Measurements from ENCODE around the gene RYR1. TPM values are rescaled to one million over a fixed set of nuclear protein-coding genes. Genes with fewer than 3 reads are reported as not detected.

RYR1 gene
- total RNA-seq, 2 donors from 2014 or later: 0.33 to 1.0 TPM

DNA sequence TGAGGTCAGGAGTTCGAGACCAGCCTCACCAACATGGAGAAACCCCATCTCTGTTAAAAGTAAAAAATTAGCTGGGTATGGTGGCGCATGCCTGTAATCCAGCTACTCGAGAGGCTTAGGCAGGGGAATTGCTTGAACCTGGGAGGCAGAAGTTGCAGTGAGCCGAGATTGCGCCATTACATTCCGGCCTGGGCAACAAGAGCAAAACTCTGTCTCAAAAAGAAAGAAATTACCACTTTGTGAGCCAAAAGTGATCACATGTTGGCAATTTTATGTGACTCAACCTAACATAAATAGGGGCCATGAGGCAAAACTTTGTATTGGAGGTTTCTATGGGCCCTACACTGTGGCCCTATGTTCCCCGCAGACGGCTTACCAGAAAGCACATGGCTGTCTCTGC lies 112.1 kb downstream of the RYR1 start:
- no peaks in the 10 kb centered on the region for H3K36me3 ChIP-seq (replicated peaks in 1 of 2; ENCODE audit: insufficient read depth in 1 of 2, low read depth in 2 of 2)
- H3K27ac ChIP-seq: no peak overlapping the region
- ATAC-seq (no peak), DNase-seq (no peak)
- TF ChIP-seq, protein P1, sequence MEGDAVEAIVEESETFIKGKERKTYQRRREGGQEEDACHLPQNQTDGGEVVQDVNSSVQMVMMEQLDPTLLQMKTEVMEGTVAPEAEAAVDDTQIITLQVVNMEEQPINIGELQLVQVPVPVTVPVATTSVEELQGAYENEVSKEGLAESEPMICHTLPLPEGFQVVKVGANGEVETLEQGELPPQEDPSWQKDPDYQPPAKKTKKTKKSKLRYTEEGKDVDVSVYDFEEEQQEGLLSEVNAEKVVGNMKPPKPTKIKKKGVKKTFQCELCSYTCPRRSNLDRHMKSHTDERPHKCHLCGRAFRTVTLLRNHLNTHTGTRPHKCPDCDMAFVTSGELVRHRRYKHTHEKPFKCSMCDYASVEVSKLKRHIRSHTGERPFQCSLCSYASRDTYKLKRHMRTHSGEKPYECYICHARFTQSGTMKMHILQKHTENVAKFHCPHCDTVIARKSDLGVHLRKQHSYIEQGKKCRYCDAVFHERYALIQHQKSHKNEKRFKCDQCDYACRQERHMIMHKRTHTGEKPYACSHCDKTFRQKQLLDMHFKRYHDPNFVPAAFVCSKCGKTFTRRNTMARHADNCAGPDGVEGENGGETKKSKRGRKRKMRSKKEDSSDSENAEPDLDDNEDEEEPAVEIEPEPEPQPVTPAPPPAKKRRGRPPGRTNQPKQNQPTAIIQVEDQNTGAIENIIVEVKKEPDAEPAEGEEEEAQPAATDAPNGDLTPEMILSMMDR (IDR thresholded peaks at IDR 0.05): no peak
- TF ChIP-seq POLR2A (IDR thresholded peaks at IDR 0.05): no peak
- H3K4me1 ChIP-seq: peaks cover 9% of the 10 kb centered on the region
- intact Hi-C loops (cut with DNase I): no loop called here
- no peaks in the 10 kb centered on the region for H3K27me3 ChIP-seq
- H3K4me3 ChIP-seq: no peak overlapping the region
- no peaks in the 10 kb centered on the region for H3K9me3 ChIP-seq
- 87 to 94% methylated on average over 8 of the region's 8 CpGs for WGBS, 2 donors

DNA sequence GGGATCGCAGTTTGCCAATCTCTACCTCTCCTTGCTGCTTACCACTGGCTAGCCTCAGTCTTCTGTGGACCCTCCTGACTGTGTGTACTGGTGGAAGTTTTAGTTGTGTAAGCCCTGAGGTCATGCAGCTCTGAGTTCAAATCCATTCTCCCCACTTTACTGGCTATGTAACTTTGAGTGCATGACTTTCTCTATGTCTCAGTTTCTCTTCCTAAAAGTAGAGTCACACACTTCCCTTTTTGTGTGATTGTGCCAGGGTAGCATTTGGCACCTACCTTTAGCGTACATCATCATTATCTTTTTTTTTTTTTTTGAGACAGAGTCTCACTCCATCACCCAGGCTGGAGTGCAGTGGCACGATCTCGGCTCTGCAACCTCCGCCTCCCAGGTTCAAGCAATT lies 113.9 kb downstream of the RYR1 start:
- Histone ChIP-seq H3K27me3 (no peaks in the 10 kb centered on the region), H3K4me3 (no peak overlapping the region), H3K9me3 (no peaks in the 10 kb centered on the region), H3K36me3 (replicated peaks in 1 of 2; ENCODE audit: insufficient read depth in 1 of 2, low read depth in 2 of 2) (no peaks in the 10 kb centered on the region), H3K4me1 (peaks cover 9% of the 10 kb centered on the region), H3K27ac (no peak overlapping the region)
- DNase-seq: no peak
- 75 to 85% methylated on average over 5 of the region's 5 CpGs for WGBS, 2 donors
- TF ChIP-seq, protein P1 (IDR thresholded peaks at IDR 0.05): no peak
- no peak for TF ChIP-seq POLR2A (IDR thresholded peaks at IDR 0.05)
- no peak for ATAC-seq
- intact Hi-C loops (cut with DNase I): no loop called here

DNA sequence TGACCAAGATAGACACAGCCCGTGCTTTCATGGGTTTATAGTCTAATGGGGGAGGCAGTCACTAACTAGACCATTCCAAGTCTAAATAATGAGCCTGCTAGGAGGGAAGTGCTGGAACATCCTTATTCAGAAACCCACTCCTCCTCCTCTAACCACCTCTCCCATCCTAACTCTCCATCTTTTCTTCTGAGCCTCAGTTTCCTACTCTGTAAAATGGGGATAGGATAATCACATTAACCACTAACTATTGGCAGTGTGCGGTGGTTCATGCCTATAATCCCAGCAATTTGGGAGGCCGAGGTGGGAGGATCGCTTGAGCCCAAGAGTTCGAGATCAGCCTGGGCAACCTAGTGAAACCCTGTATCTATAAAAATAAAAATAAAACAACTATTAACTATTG lies 115.6 kb downstream of the RYR1 start:
- intact Hi-C loops (cut with DNase I): no loop called here
- H3K27me3 ChIP-seq: no peaks in the 10 kb centered on the region
- H3K4me1 ChIP-seq: peaks cover 7% of the 10 kb centered on the region
- no peak overlapping the region for H3K4me3 ChIP-seq
- ATAC-seq (no peak), DNase-seq (no peak)
- no peaks in the 10 kb centered on the region for H3K9me3 ChIP-seq
- TF ChIP-seq, protein P1 (IDR thresholded peaks at IDR 0.05): no peak
- no peak for TF ChIP-seq POLR2A (IDR thresholded peaks at IDR 0.05)
- WGBS, 2 donors: 78 to 82% methylated on average over 5 of the region's 5 CpGs
- no peaks in the 10 kb centered on the region for H3K36me3 ChIP-seq (replicated peaks in 1 of 2; ENCODE audit: insufficient read depth in 1 of 2, low read depth in 2 of 2)
- H3K27ac ChIP-seq: no peak overlapping the region

DNA sequence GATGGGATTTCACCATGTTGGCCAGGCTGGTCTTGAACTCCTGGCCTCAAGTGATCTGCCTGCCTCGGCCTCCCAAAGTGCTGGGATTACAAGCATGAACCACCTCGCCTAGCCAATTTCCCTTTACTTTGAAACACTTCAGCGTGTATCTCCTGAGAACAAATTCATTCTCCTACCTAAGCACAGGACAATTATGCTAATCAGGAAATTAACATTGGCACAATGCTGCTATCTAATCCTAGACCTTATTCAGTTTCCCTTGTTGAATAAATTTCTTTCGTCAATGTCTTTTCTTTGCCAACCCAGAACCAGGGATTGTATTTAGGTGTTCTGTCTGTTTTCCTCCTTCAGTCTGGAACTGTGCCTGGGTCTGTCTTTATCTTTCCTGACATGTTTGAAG lies 116.5 kb downstream of the RYR1 start:
- intact Hi-C loops (cut with DNase I): no loop called here
- Histone ChIP-seq H3K27me3 (no peaks in the 10 kb centered on the region), H3K4me3 (no peak overlapping the region), H3K9me3 (no peaks in the 10 kb centered on the region), H3K36me3 (replicated peaks in 1 of 2; ENCODE audit: insufficient read depth in 1 of 2, low read depth in 2 of 2) (no peaks in the 10 kb centered on the region), H3K27ac (no peak overlapping the region), H3K4me1 (no peaks in the 10 kb centered on the region)
- TF ChIP-seq, protein P1 (IDR thresholded peaks at IDR 0.05): no peak
- no peak for TF ChIP-seq POLR2A (IDR thresholded peaks at IDR 0.05)
- 56 to 57% methylated on average over 4 of the region's 4 CpGs for WGBS, 2 donors
- ATAC-seq (no peak), DNase-seq (no peak)

DNA sequence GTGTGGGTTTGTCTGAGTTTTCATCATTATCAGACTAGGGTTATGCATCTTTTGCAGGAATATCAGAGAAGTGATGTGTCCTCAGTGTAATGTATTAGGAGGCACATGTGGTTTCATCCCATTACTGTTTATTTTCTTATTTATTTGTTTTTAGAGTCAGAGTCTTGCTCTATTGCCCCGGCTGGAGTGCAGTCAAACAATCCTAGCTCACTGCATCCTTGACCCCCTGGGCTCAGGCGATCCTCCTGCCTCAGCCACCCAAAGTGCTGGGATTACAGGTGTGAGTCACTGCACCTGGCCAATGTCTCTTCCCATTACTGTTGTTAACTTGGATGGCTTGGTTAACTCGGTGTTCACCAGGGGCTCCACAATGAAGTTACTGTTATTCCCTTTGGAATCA lies 116.9 kb downstream of the RYR1 start:
- no peak for DNase-seq

More for the DNA sequence above, 116.9 kb downstream of the RYR1 start:
- 28 to 30% methylated on average over 3 of the region's 3 CpGs for WGBS, 2 donors
- no peaks in the 10 kb centered on the region for H3K9me3 ChIP-seq
- intact Hi-C loops (cut with DNase I): no loop called here
- H3K27me3 ChIP-seq: no peaks in the 10 kb centered on the region
- H3K4me1 ChIP-seq: no peaks in the 10 kb centered on the region
- TF ChIP-seq POLR2A (IDR thresholded peaks at IDR 0.05): no peak
- TF ChIP-seq, protein P1 (IDR thresholded peaks at IDR 0.05): no peak
- no peak overlapping the region for H3K27ac ChIP-seq
- H3K36me3 ChIP-seq (replicated peaks in 1 of 2; ENCODE audit: insufficient read depth in 1 of 2, low read depth in 2 of 2): no peaks in the 10 kb centered on the region
- H3K4me3 ChIP-seq: no peak overlapping the region
- ATAC-seq: no peak

Data from body of pancreas (tissue), 4 donors.